Kasumi-1 (cell line): ENCODE results near the gene KSR2.

Experiments
- DNase-seq, 2 experiments: peaks; one replicate each; lab custom pipeline; 2025; lab: John Stamatoyannopoulos, UW

KSR2 gene

GRCh38 chr12:117580015-117580717, 388.6 kb downstream of the KSR2 start:
- no peak for DNase-seq

GRCh38 chr12:117577122-117577657, 391.6 kb downstream of the KSR2 start:
- DNase-seq = no peak

- no peak for DNase-seq
Measured at GRCh38 chr12:117576053-117576452, 392.7 kb downstream of the KSR2 start.

GRCh38 chr12:117574655-117575054, 394.1 kb downstream of the KSR2 start:
- DNase-seq = no peak

- DNase-seq = no peak
Measured at GRCh38 chr12:117572755-117573154, 396.0 kb downstream of the KSR2 start.

GRCh38 chr12:117571321-117571720, 397.5 kb downstream of the KSR2 start:
- no peak for DNase-seq

- DNase-seq = no peak
Measured at GRCh38 chr12:117570608-117571007, 398.2 kb downstream of the KSR2 start.

GRCh38 chr12:117567644-117568216, 401.1 kb downstream of the KSR2 start:
- no peak for DNase-seq

GRCh38 chr12:117564881-117565280, 403.9 kb downstream of the KSR2 start:
- no peak for DNase-seq

GRCh38 chr12:117563706-117564105, 405.1 kb downstream of the KSR2 start:
- no peak for DNase-seq

- no peak for DNase-seq
Measured at GRCh38 chr12:117563007-117563406, 405.8 kb downstream of the KSR2 start.

- no peak for DNase-seq
Measured at GRCh38 chr12:117561990-117562389, 406.8 kb downstream of the KSR2 start.

- no peak for DNase-seq
Measured at GRCh38 chr12:117559978-117560377, 408.8 kb downstream of the KSR2 start.

GRCh38 chr12:117555889-117556288, 412.9 kb downstream of the KSR2 start:
- DNase-seq = no peak

- DNase-seq = no peak
Measured at GRCh38 chr12:117552971-117553370, 415.8 kb downstream of the KSR2 start.

GRCh38 chr12:117551665-117552064, 417.1 kb downstream of the KSR2 start:
- DNase-seq = no peak

GRCh38 chr12:117547209-117547608, 421.6 kb downstream of the KSR2 start:
- no peak for DNase-seq

GRCh38 chr12:117545216-117545615, 423.6 kb downstream of the KSR2 start:
- no peak for DNase-seq

GRCh38 chr12:117540011-117540410, 428.8 kb downstream of the KSR2 start:
- DNase-seq = no peak

GRCh38 chr12:117538926-117539325, 429.9 kb downstream of the KSR2 start:
- DNase-seq = no peak

- DNase-seq = no peak
Measured at GRCh38 chr12:117538032-117538690, 430.6 kb downstream of the KSR2 start.

GRCh38 chr12:117533687-117534086, 435.1 kb downstream of the KSR2 start:
- DNase-seq = no peak

- DNase-seq = no peak
Measured at GRCh38 chr12:117530796-117531195, 438.0 kb downstream of the KSR2 start.
